GM12873 (cell line): ENCODE results near the gene CA11.

Experiments used
- TF ChIP-seq, protein P1 (sequence below): IDR thresholded peaks from 2 replicates; pipeline ENCODE4 v1.5.1; 2012; ENCODE audit warnings: low read depth, mild to moderate bottlenecking, moderate library complexity, low read length, control low read depth; ENCODE audit not compliant: insufficient read depth; ENCODE audit errors: missing control alignments

Gene CA11

DNA sequence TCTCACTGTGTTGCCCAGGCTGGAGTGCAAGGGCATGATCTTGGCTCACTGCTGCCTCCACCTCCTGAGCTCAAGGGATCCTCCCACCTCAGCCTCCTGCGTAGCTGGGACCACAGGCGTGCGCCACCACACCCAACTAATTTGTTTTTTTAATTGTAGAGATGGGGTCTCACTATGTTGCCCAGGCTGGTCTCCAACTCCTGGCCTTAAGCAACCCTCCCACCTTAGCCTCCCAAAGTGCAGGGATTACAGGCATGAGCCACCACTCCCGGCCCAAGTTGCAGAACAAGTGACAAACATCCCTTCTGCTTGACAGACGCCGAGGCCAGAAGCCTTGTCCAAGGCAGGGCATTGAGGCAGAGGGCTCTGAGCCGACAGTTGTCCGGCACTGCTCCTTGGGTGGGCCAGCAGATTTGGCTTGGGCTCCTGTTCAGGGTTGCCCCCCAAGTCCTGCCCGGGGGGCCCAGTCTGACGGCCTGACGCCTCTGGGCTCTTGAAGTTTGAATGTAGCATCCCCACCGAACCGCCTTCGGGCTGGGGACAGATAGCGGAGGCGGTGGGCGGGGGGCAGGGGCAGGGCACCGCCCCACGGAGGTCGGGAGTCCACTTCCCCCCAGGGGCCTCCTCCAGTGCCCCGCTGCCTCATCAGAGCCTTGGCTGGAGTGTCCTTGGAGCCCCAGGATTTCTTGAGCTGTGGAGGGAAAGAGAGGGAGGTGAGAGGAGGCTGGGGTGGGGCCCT lies 45.1 kb downstream of the CA11 start:
- TF ChIP-seq, protein P1, sequence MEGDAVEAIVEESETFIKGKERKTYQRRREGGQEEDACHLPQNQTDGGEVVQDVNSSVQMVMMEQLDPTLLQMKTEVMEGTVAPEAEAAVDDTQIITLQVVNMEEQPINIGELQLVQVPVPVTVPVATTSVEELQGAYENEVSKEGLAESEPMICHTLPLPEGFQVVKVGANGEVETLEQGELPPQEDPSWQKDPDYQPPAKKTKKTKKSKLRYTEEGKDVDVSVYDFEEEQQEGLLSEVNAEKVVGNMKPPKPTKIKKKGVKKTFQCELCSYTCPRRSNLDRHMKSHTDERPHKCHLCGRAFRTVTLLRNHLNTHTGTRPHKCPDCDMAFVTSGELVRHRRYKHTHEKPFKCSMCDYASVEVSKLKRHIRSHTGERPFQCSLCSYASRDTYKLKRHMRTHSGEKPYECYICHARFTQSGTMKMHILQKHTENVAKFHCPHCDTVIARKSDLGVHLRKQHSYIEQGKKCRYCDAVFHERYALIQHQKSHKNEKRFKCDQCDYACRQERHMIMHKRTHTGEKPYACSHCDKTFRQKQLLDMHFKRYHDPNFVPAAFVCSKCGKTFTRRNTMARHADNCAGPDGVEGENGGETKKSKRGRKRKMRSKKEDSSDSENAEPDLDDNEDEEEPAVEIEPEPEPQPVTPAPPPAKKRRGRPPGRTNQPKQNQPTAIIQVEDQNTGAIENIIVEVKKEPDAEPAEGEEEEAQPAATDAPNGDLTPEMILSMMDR = no peak

DNA sequence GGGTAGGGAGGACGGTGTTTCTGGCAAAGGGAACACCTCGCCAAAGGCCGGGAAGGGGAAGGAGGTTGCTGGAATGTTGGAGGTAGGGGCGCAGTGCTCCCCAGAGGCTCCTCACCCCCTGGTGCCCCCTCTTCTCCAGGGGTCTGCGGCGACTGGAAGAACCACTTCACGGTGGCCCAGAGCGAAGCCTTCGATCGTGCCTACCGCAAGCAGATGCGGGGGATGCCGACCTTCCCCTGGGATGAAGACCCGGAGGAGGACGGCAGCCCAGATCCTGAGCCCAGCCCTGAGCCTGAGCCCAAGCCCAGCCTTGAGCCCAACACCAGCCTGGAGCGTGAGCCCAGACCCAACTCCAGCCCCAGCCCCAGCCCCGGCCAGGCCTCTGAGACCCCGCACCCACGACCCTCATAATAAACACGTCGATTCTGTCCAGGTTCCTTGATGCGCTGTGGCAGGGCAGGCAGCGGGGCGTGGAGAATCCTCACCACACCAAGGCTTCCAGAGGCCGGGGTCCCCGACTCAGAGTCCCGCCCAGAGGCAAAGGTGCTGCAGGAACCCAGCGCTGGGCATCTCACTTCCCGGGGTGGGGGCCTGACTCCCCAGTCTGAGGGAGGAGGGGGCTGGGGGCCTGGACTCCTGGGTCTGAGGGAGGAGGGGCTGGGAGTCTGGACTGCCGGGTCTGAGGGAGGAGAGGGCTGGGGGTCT lies 46.8 kb downstream of the CA11 start:
- TF ChIP-seq, protein P1 = no peak

DNA sequence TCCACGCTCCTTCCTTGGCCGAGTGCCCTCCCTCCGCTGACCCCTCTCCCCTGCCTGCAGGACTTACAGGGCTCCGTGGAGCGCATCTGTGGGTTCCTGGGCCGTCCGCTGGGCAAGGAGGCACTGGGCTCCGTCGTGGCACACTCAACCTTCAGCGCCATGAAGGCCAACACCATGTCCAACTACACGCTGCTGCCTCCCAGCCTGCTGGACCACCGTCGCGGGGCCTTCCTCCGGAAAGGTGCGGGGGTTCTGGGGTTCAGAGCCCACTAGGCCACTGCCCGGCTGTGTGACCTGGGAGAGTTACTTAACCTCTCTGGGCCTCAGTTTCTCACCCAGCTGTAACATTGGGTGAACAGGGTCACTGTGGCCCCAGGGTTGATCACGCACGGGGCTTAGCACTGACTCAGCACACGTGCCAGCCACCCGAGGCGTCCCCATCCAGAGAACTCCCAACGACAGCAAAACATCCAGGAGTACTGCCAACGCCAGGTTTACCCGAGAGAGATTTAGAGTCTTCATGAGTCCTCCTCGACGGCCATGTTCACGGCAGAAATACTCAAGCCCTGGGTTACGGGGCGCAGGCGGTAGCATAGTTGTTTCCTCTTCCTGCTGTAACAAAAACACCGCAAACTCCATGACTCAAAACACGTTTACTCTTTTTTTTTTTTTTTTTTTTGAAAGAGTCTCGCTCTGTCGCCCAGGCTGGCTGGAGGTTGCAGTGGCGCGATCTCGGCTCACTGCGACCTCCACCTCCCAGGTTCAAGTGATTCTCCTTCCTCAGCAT lies 49.1 kb downstream of the CA11 start:
- TF ChIP-seq, protein P1 = no peak

DNA sequence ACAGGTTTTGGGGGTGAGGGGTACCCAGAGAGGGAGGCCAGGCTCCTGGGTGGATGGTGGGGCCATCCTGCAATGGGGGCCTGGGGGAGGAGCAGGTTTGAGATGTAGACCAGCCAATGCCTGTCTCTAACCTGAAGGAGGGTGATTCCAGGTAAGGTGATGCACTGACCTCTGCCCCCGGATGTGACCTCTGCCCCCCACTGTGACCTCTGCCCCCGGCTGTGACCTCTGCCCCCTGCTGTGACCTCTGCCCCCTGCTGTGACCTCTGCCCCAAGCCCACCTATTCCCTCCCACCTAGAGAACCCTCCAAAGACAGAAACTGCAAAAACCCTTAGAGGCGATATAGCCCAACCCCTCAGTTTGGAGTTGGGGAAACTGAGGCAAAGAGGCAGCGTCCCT lies 49.8 kb downstream of the CA11 start:
- TF ChIP-seq, protein P1 = no peak

DNA sequence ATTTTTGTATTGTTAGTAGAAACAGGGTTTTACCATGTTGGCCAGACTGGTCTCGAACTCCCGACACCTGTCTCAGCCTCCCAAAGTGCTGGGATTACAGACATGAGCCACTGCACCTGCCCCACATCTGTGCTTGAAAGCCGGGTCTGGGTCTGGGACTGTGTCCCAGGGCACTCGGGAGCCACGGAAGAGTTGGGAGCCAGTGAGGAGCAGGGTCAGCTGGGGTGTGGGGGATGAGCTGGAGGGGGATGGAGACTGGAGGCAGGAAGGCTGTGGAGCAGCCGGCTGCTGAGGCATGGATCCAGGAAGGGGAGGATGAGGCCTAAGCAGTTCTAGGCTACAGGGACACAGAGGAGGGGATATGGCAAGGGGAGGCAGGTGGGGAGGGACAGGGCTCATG lies 50.2 kb downstream of the CA11 start:
- TF ChIP-seq, protein P1 = no peak

DNA sequence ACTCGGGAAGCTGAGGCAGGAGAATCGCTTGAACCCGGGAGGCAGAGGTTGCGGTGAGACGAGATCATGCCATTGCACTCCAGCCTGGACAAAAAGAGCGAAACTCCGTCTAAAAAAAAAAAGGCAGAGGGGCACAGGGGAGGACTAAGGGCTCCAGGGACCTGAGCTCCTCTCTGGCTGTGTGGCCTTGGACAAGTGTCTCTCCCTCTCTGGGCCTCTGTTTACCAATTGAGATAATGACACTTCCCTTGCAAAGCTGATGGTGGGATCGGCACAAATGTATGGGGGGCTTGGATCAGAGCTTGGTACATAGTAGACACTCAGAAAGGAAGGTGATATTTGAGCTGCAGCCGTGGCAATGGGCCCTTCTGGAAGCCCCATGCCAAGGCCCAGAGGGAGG lies 50.8 kb downstream of the CA11 start:
- TF ChIP-seq, protein P1 = no peak

DNA sequence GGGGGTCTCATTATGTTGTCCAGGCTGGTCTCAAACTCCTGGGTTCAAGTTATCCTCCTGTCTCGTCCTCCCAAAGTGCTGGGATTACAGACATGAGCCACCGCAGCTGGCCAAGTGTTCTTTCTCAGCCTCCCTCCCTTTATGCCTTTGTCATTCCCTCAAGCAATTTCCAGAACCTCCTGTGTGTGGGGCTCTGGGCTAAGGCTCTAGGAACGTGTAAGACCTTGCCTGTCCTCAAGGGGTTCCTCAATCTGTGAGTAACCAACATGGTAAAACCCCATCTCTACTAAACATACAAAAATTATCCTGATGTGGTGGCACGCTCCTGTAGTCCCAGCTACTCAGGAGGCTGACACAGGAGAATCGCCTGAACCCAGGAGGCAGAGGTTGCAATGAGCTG lies 55.0 kb downstream of the CA11 start:
- TF ChIP-seq, protein P1 = peak; percentile 16
